Endodermal cell (in vitro differentiated cells): ENCODE measurements around the gene AP1B1. TPM values are rescaled to one million over a fixed set of nuclear protein-coding genes. Genes with fewer than 3 reads are reported as not detected.
A peak's percentile ranks its signal among the peaks of the same experiment; 100 is the strongest.

Source experiments
- DNase-seq: peaks from one replicate; pipeline ENCODE4 v3.0.0-alpha.2; 2017
- H3K27ac ChIP-seq: 2 replicates; pipeline ENCODE4 v1.5.1; 2013; ENCODE audit warnings: mild to moderate bottlenecking, low read depth, low read length, moderate library complexity
- H3K27me3 ChIP-seq: 2 replicates; pipeline ENCODE4 v1.6.1; 2013; ENCODE audit warnings: mild to moderate bottlenecking, low read length, moderate library complexity; ENCODE audit not compliant: insufficient read depth, control insufficient read depth, poor library complexity, severe bottlenecking
- H3K36me3 ChIP-seq: 2 replicates; pipeline ENCODE4 v1.7.0; 2013; ENCODE audit warnings: mild to moderate bottlenecking, low read length, moderate library complexity; ENCODE audit not compliant: control insufficient read depth, insufficient read depth
- H3K4me1 ChIP-seq: one replicate; pipeline ENCODE4 v1.7.0; 2013; ENCODE audit warnings: low read length; ENCODE audit not compliant: control insufficient read depth, insufficient read depth
- H3K4me3 ChIP-seq: 2 replicates; pipeline ENCODE4 v1.5.1; 2013; ENCODE audit warnings: mild to moderate bottlenecking, low read length, moderate library complexity
- H3K9ac ChIP-seq: 2 replicates; pipeline ENCODE4 v1.6.1; 2013; ENCODE audit warnings: mild to moderate bottlenecking, low read length, moderate library complexity; ENCODE audit not compliant: poor library complexity, severe bottlenecking; ENCODE audit errors: extremely low read depth
- H3K9me3 ChIP-seq: 2 replicates; pipeline ENCODE4 v1.6.1; 2013; ENCODE audit warnings: mild to moderate bottlenecking, low read length, moderate library complexity; ENCODE audit not compliant: control insufficient read depth
- H3K27ac Mint-ChIP-seq: 2 replicates; pipeline ENCODE4 v1.8.0; 2020; ENCODE audit warnings: mixed read lengths
- H3K27me3 Mint-ChIP-seq: 2 replicates; pipeline ENCODE4 v1.8.0; 2021; ENCODE audit warnings: mild to moderate bottlenecking, mixed read lengths; ENCODE audit not compliant: insufficient read depth
- H3K36me3 Mint-ChIP-seq: 2 replicates; pipeline ENCODE4 v1.8.0; 2020; ENCODE audit warnings: low read depth, mixed read lengths
- H3K4me1 Mint-ChIP-seq: 2 replicates; pipeline ENCODE4 v1.8.0; 2020; ENCODE audit warnings: mixed read lengths
- H3K4me3 Mint-ChIP-seq: 2 replicates; pipeline ENCODE4 v1.8.0; 2020; ENCODE audit warnings: mild to moderate bottlenecking, moderate library complexity, mixed read lengths
- H3K9me3 Mint-ChIP-seq: 2 replicates; pipeline ENCODE4 v1.8.0; 2020; ENCODE audit warnings: mild to moderate bottlenecking, mixed read lengths
- CTCF ChIP-seq: fragments of 200-600 bp; sonication (generic); conservative IDR thresholded peaks from 2 replicates; pipeline ENCODE4 v1.5.0; 2021; ENCODE audit warnings: antibody characterized with exemption, mild to moderate bottlenecking
- WGBS, 2 experiments: methylation state at CpG; one replicate each; pipeline versions ENCODE4 v1.1.5 to v1.1.7; 2013; ENCODE audit warnings: missing lambda C conversion rate in 2 of 2, mixed read lengths in 1 of 2; ENCODE audit not compliant: insufficient coverage in 1 of 2, insufficient read length in 1 of 2; 5-methylcytosine and 5-hydroxymethylcytosine counted together
- total RNA-seq, 2 donors: library from RNA; stranded (reverse); fragmentation: NEBNext Ultra II Directional in 1 of 2; extraction: Animal tissue kit (Norgen Biotek cat#: 25700) in 1 of 2; gene quantifications; 2 replicates in 1 of 2; 3 replicates in 1 of 2; pipeline ENCODE4 v1.2.1, GENCODE V29; 2021

The AP1B1 gene
- total RNA-seq, 2 donors from 2014 or later = 64.9 to 76.6 TPM

GRCh38 chr22:29305836-29306174 lies 82.6 kb downstream of the AP1B1 start:
- Mint-ChIP-seq H3K4me1 (peaks cover 21% of the 10 kb centered on the region), H3K27ac (peak overlapping the region; percentile 92), H3K9me3 (no peaks in the 10 kb centered on the region), H3K4me3 (peak overlapping the region; percentile 78), H3K36me3 (peaks cover 3% of the 10 kb centered on the region), H3K27me3 (no peaks in the 10 kb centered on the region)
- Histone ChIP-seq H3K9me3 (no peaks in the 10 kb centered on the region), H3K27me3 (no peaks in the 10 kb centered on the region), H3K4me1 (peaks cover 8% of the 10 kb centered on the region), H3K4me3 (no peak overlapping the region), H3K36me3 (no peaks in the 10 kb centered on the region), H3K9ac (no peak overlapping the region), H3K27ac (no peak overlapping the region)
- no peak for TF ChIP-seq CTCF
- DNase-seq = no peak
- 64% methylated on average over 4 to 7 of the region's 7 CpGs for WGBS, 2 experiments

DNA sequence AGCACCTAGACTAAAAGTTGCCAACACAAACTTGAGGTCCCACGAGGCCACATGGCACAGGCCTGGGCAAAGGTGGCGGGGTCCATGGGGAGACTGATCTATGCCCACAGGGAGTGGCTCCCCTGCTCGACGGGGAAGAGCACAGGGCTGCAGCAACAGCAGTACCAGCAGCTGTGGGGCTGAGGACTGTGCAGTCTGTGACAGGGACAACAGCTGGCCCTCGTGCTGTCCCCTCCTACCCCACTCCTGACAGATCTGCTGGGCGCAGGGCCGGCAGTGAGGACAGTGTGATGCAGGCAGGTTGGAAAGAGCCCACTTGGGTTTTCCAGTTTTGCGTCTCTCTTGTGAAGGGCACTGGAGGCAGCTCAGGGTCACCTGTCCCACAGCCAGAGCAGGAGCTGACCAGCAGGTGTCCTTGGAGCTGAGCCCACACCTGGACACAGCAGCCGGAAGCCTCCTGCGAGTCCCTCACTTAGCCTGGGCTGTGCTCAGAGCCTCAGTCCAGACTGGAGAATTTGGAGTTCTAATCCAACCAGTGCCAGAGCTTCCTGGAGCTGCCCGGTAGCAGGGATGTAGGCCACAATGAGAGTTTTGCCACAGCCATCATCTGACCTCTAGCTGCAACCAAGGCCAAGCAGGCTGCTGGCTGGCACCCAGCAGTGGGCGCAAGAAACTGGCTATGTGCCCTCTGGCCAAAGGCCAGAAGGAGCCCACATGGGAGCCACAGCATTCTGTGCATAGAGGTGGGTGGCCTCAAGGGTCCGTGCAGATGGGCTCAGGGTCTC lies 85.5 kb downstream of the AP1B1 start:
- no peaks in the 10 kb centered on the region for H3K27me3 Mint-ChIP-seq
- H3K9me3 ChIP-seq = no peaks in the 10 kb centered on the region
- H3K36me3 ChIP-seq = peaks cover 24% of the 10 kb centered on the region
- no peak overlapping the region for H3K4me3 Mint-ChIP-seq
- peaks cover 30% of the 10 kb centered on the region for H3K36me3 Mint-ChIP-seq
- H3K27me3 ChIP-seq = no peaks in the 10 kb centered on the region
- peak overlapping the region; percentile 32 for H3K27ac ChIP-seq
- H3K4me3 ChIP-seq = no peak overlapping the region
- no peaks in the 10 kb centered on the region for H3K9me3 Mint-ChIP-seq
- H3K4me1 Mint-ChIP-seq = peaks cover 14% of the 10 kb centered on the region
- peak; percentile 37 for TF ChIP-seq CTCF
- peak overlapping the region; percentile 55 for H3K27ac Mint-ChIP-seq
- WGBS, 2 experiments = 84 to 86% methylated on average over 10 to 13 of the region's 13 CpGs
- DNase-seq = peak; percentile 74
- peaks cover 3% of the 10 kb centered on the region for H3K4me1 ChIP-seq
- H3K9ac ChIP-seq = no peak overlapping the region

- no peak for TF ChIP-seq CTCF
- no peaks in the 10 kb centered on the region for H3K9me3 ChIP-seq
- DNase-seq = no peak
- no peaks in the 10 kb centered on the region for H3K9me3 Mint-ChIP-seq
- H3K4me3 ChIP-seq = no peak overlapping the region
- H3K36me3 Mint-ChIP-seq = peaks cover 35% of the 10 kb centered on the region
- peaks cover 11% of the 10 kb centered on the region for H3K4me1 Mint-ChIP-seq
- H3K27me3 ChIP-seq = no peaks in the 10 kb centered on the region
- H3K27me3 Mint-ChIP-seq = no peaks in the 10 kb centered on the region
- peak overlapping the region; percentile 32 for H3K27ac ChIP-seq
- H3K27ac Mint-ChIP-seq = peak overlapping the region; percentile 20
- H3K36me3 ChIP-seq = peaks cover 30% of the 10 kb centered on the region
- H3K4me3 Mint-ChIP-seq = no peak overlapping the region
- peaks cover under 1% of the 10 kb centered on the region for H3K4me1 ChIP-seq
- no peak overlapping the region for H3K9ac ChIP-seq
- WGBS, 2 experiments = 90 to 93% methylated on average over 2 of the region's 2 CpGs
Measured at GRCh38 chr22:29302402-29302680, 86.0 kb downstream of the AP1B1 start.
